ENCODE results near the gene MCF2L2. TPM values are rescaled to one million over a fixed set of nuclear protein-coding genes. Genes with fewer than 3 reads are reported as not detected.

Gene MCF2L2
- total RNA-seq = under 1 TPM; 0.16 to 0.66 (median 0.26) TPM

DNA sequence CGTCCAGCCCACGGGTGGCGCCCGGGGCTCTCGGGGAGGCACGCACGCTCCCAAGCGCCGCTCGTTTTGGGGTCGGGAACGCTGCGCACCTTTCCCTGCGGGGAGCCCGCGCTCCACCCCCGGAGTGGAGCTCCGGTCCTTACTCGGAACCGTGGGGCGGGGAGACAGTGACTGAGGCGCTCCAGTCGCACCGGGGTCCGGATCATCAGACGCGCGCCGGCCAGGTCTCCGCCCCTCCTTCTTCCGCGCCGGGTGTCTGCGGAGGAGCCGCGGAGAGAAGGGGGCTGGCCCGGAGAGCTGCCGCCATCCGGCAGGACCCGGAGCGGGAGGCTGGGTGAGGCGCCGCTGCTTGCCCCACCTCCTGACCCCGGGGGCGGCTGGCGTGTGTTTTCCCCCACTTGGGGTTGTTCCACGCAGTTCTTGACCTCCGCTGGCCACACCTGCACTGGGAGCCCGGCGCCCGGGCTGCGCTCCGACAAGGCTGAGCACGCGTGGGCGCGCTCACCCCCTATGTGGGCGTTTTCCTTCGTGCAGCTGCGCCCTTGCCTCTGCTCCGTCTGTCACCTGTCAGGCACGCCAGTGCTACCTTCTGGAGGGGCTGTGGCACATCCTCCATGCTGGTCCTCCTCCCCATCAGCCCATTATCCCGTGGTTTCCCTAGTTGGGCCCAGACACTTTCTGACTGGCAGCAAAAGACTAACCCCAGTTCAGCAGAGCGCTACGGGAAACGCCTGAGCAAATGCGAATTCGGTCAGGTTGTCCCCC is at the start of gene MCF2L2:
MCF2L2 (minus strand) TSS at position 173 of the 765 bp plus-strand sequence. CDS start 642 bp downstream, outside the sequence.
- TF ChIP-seq CTCF (IDR thresholded peaks at IDR 0.05; ENCODE audit: low read depth) = no peak

DNA sequence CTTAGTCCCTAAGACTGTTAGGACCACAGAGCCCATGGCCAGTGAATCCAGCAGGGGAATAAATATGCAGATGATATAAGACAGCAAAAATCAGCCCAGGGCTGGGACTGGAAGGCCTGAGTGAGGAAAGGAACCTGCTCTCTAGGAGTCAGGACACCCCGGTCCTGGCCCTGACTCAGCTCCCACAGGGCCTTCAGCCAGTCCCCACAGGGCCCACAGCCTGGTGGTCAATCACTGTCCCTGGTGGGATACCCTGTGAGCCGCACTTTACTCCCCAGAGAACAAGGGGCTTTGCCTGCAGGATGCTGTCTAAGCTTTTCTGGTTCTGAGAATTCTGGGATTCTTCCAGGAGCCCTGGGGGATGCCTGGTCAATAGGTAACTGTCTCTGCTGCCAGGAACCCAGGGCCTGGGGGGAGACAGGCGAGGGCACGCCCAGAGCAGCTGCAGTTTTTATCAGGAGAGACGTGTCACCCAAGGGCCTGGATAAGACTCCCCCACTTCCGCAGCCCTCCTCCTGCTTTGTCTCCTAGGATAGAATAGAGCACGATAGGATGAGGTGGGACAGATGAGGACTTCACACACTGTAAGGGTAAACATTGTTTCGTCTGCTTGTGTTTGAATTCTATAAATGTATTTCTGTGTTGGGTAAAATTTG is 49.5 kb upstream of the MCF2L2 start:
- TF ChIP-seq CTCF (IDR thresholded peaks at IDR 0.05; ENCODE audit: low read depth) = no peak

- no peak for TF ChIP-seq CTCF (IDR thresholded peaks at IDR 0.05; ENCODE audit: low read depth)
These were observed 46.8 kb upstream of the MCF2L2 start for GRCh38 chr3:183475016-183475763.

GRCh38 chr3:183473969-183474368 is 45.5 kb upstream of the MCF2L2 start:
- TF ChIP-seq CTCF (IDR thresholded peaks at IDR 0.05; ENCODE audit: low read depth) = no peak

DNA sequence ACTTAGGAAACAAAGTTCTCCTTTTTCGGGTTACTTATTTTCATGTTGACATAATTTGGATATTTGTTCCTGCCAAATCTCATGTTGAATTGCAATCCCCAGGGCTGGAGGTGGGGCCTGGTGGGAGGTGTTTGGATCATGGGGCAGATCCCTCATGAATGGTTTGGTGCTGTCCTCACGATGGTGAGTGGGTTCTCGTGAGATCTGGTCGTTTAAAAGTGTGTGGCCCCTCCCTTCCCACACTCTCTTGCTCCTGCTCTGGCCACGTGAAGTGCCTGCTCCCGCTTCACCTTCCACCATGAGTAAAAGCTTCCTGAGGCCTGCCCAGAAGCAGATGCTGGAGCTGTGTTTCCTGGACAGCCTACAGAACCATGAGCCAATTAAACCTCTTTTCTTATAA is 43.7 kb upstream of the MCF2L2 start:
- no peak for TF ChIP-seq CTCF (IDR thresholded peaks at IDR 0.05; ENCODE audit: low read depth)

GRCh38 chr3:183468424-183468823 is 40.0 kb upstream of the MCF2L2 start:
- TF ChIP-seq CTCF (IDR thresholded peaks at IDR 0.05; ENCODE audit: low read depth) = no peak

- TF ChIP-seq CTCF (IDR thresholded peaks at IDR 0.05; ENCODE audit: low read depth) = no peak
These were observed 38.2 kb upstream of the MCF2L2 start for GRCh38 chr3:183466575-183466974.
